ENCODE data around the gene FBLN5. TPM values are rescaled to one million over a fixed set of nuclear protein-coding genes. Genes with fewer than 3 reads are reported as not detected.

Gene FBLN5
- total RNA-seq, 1 experiment from 2014 or later: 3.3 TPM

DNA sequence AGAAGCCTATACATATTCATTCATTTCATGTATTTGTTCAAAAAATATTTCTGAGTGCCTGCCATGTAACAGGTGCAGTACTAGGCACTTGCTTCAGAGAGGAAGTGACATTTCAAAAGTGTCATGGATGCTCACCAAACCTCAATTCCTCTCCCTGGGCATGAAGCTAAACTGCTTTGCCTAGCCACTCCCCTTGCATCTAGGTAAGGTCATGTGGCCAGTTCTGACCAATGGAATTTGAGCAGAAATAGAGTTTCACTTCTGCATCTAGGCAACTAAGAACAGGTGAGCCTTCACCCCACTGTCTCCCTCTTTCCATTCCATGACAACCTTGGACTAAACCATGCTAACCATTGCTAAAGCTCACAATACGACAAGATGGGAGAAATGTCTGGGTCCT is 107.7 kb downstream of the FBLN5 start:
- Histone ChIP-seq H3K9me2 (ENCODE audit: insufficient read depth) (no peaks in the 10 kb centered on the region), H4K20me1 (ENCODE audit: insufficient read depth) (no peaks in the 10 kb centered on the region), H3K27ac (ENCODE audit: low read depth, low read length) (no peak overlapping the region), H3K4me1 (ENCODE audit: control insufficient read depth in 1 of 2, insufficient read depth in 2 of 2, low read length in 2 of 2) (peaks cover 5 to 15% of the 10 kb centered on the region in 2 experiments; a peak in 3 of 4 replicates), H3K79me2 (ENCODE audit: insufficient read depth, low read length) (no peaks in the 10 kb centered on the region), H3K4me3 (replicated peaks in 1 of 2; ENCODE audit: low read depth in 1 of 2, low read length in 2 of 2) (no peak overlapping the region), H2AFZ (ENCODE audit: low read depth, low read length, poor library complexity, severe bottlenecking) (no peak overlapping the region), H3K9ac (ENCODE audit: low read length) (no peak overlapping the region), H3K9me3 (ENCODE audit: control insufficient read depth in 1 of 2, insufficient read depth in 1 of 2, low read depth in 1 of 2, low read length in 2 of 2) (no peaks in the 10 kb centered on the region), H3K4me2 (ENCODE audit: low read length) (no peak overlapping the region), H3K36me3 (ENCODE audit: control insufficient read depth in 1 of 2, insufficient read depth in 2 of 2, low read length in 2 of 2) (no peaks in the 10 kb centered on the region), H3K27me3 (ENCODE audit: insufficient read depth, low read length) (peaks cover 11% of the 10 kb centered on the region; the same call in 1 of the 2 replicates)
- no peak for TF ChIP-seq ELF1 (IDR thresholded peaks at IDR 0.05; ENCODE audit: borderline replicate concordance, low read depth)
- TF ChIP-seq TCF7L2 (IDR thresholded peaks at IDR 0.05; ENCODE audit: borderline replicate concordance, extremely low read depth, insufficient read depth, insufficient read length): no peak
- ATAC-seq: no peak
- RAD21 ChIA-PET (ENCODE audit: low non-redundant PET in 1 of 2, low total read pairs in 2 of 2, uncharacterized antibody in 2 of 2, unreplicated experiment in 2 of 2): no interaction called here
- DNase-seq (ENCODE audit: low read depth, low spot score): no peak
- no TSS peak for BruUV-seq (replicated peaks)
- intact Hi-C loops (cut with micrococcal nuclease): no loop called here
- POLR2A ChIA-PET: no interaction called here
- CTCF ChIA-PET: no interaction called here

- no peak for TF ChIP-seq EGR1 (IDR thresholded peaks at IDR 0.05; ENCODE audit: low read depth)
- ATAC-seq: no peak
- BruUV-seq (replicated peaks): TSS peak; percentile 95
- Histone ChIP-seq H2AFZ (ENCODE audit: low read depth, low read length, poor library complexity, severe bottlenecking) (peak overlapping the region; percentile 27), H3K9me3 (ENCODE audit: control insufficient read depth in 1 of 2, insufficient read depth in 1 of 2, low read depth in 1 of 2, low read length in 2 of 2) (no peaks in the 10 kb centered on the region), H3K9me2 (ENCODE audit: insufficient read depth) (no peaks in the 10 kb centered on the region), H3K27ac (ENCODE audit: low read depth, low read length) (no peak overlapping the region), H3K27me3 (ENCODE audit: insufficient read depth, low read length) (peaks cover 16% of the 10 kb centered on the region; the same call in 1 of the 2 replicates), H3K79me2 (ENCODE audit: insufficient read depth, low read length) (no peaks in the 10 kb centered on the region), H4K20me1 (ENCODE audit: insufficient read depth) (no peaks in the 10 kb centered on the region), H3K4me1 (ENCODE audit: control insufficient read depth in 1 of 2, insufficient read depth in 2 of 2, low read length in 2 of 2) (peaks cover 5 to 15% of the 10 kb centered on the region in 2 experiments; a peak in 3 of 4 replicates), H3K36me3 (ENCODE audit: control insufficient read depth in 1 of 2, insufficient read depth in 2 of 2, low read length in 2 of 2) (no peaks in the 10 kb centered on the region), H3K9ac (ENCODE audit: low read length) (peak overlapping the region; percentile 58), H3K4me2 (ENCODE audit: low read length) (peak overlapping the region; percentile 86), H3K4me3 (replicated peaks in 1 of 2; ENCODE audit: low read depth in 1 of 2, low read length in 2 of 2) (peak overlapping the region; percentile 49 to 66)
- POLR2A ChIA-PET: no interaction called here
- RAD21 ChIA-PET (ENCODE audit: low non-redundant PET in 1 of 2, low total read pairs in 2 of 2, uncharacterized antibody in 2 of 2, unreplicated experiment in 2 of 2): no interaction called here
- DNase-seq (ENCODE audit: low read depth, low spot score): no peak
- intact Hi-C loops (cut with micrococcal nuclease): no loop called here
- CTCF ChIA-PET: no interaction called here
Measured at GRCh38 chr14:91837076-91837475, 110.4 kb downstream of the FBLN5 start.
